Activated B cell treated with CpG ODN at 0.5 μM for 24 hours (primary cell): ENCODE measurements around the gene ERC2. TPM values are rescaled to one million over a fixed set of nuclear protein-coding genes. Genes with fewer than 3 reads are reported as not detected.

Experiments used
- ATAC-seq: fragments of 200-7000 bp; cut with Tn5 transposase; one replicate; pipeline ENCODE4 v1.10.0; 2021; ENCODE audit warnings: low read depth, mild to moderate bottlenecking, moderate library complexity
- CTCF ChIA-PET: fragments of 350-600 bp; sonication (Branson Sonifier 250); formaldehyde crosslinking; loops from one replicate; lab custom pipeline; 2021; ENCODE audit warnings: antibody characterized with exemption; lab: Charles Lee
- POLR2A ChIA-PET: fragments of 350-600 bp; sonication (Branson Sonifier 250); formaldehyde crosslinking; loops from one replicate; lab custom pipeline; 2021; ENCODE audit warnings: antibody characterized with exemption; lab: Charles Lee
- DNase-seq: peaks from one replicate; pipeline ENCODE4 v3.0.0; 2022
- H3K27ac Mint-ChIP-seq: one replicate; pipeline ENCODE4 v1.8.0; 2020; ENCODE audit warnings: mixed read lengths
- H3K27me3 Mint-ChIP-seq: one replicate; pipeline ENCODE4 v1.8.0; 2021; ENCODE audit warnings: mixed read lengths
- H3K36me3 Mint-ChIP-seq: one replicate; pipeline ENCODE4 v1.8.0; 2021; ENCODE audit warnings: low read depth, mixed read lengths
- H3K4me1 Mint-ChIP-seq: one replicate; pipeline ENCODE4 v1.8.0; 2021; ENCODE audit warnings: mixed read lengths
- H3K4me3 Mint-ChIP-seq: one replicate; pipeline ENCODE4 v1.8.0; 2020; ENCODE audit warnings: mild to moderate bottlenecking, mixed read lengths
- H3K9me3 Mint-ChIP-seq: one replicate; pipeline ENCODE4 v1.8.0; 2020; ENCODE audit warnings: mixed read lengths
- intact Hi-C: fragments of 100-400 bp; cut with micrococcal nuclease; formaldehyde crosslinking; loops from one replicate; pipeline ENCODE4 v1.15.1; 2024
- total RNA-seq: library from RNA; stranded (reverse); gene quantifications from 2 replicates; pipeline ENCODE4 v1.2.3, GENCODE V29; 2022
- TF ChIP-seq, protein P1 (sequence below): fragments of 200-600 bp; IDR thresholded peaks from one replicate; pipeline ENCODE4 v1.8.0; 2022; ENCODE audit warnings: antibody characterized with exemption, mild to moderate bottlenecking

Gene ERC2
- total RNA-seq, 1 donor from 2014 or later: not detected

DNA sequence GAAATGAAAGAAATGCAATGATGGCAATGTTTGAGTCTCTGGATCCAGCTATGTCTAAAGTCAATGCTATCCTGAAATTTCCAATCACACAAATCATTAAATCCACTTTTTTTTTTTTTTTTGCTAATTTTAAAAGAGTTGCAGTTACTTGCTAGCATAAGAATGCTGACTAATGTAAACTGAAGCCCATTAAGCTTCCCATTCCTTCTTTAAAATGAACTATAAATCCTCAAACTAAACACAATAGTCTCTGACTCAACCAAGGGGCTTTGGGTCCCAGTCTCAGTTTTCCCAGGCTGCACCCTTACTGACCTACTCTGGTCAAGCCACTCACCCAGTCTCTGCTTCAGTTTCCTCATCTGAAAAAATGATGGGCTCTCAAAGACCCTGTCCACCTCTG lies 361.1 kb downstream of the ERC2 start:
- intact Hi-C loops: no loop called here
- Mint-ChIP-seq H3K4me1 (no peaks in the 10 kb centered on the region), H3K9me3 (no peaks in the 10 kb centered on the region), H3K4me3 (no peak overlapping the region), H3K27ac (no peak overlapping the region), H3K36me3 (no peaks in the 10 kb centered on the region), H3K27me3 (no peaks in the 10 kb centered on the region)
- ATAC-seq (no peak), DNase-seq (no peak)
- ChIA-PET CTCF (no interaction called here), POLR2A (no interaction called here)
- TF ChIP-seq, protein P1, sequence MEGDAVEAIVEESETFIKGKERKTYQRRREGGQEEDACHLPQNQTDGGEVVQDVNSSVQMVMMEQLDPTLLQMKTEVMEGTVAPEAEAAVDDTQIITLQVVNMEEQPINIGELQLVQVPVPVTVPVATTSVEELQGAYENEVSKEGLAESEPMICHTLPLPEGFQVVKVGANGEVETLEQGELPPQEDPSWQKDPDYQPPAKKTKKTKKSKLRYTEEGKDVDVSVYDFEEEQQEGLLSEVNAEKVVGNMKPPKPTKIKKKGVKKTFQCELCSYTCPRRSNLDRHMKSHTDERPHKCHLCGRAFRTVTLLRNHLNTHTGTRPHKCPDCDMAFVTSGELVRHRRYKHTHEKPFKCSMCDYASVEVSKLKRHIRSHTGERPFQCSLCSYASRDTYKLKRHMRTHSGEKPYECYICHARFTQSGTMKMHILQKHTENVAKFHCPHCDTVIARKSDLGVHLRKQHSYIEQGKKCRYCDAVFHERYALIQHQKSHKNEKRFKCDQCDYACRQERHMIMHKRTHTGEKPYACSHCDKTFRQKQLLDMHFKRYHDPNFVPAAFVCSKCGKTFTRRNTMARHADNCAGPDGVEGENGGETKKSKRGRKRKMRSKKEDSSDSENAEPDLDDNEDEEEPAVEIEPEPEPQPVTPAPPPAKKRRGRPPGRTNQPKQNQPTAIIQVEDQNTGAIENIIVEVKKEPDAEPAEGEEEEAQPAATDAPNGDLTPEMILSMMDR: no peak

DNA sequence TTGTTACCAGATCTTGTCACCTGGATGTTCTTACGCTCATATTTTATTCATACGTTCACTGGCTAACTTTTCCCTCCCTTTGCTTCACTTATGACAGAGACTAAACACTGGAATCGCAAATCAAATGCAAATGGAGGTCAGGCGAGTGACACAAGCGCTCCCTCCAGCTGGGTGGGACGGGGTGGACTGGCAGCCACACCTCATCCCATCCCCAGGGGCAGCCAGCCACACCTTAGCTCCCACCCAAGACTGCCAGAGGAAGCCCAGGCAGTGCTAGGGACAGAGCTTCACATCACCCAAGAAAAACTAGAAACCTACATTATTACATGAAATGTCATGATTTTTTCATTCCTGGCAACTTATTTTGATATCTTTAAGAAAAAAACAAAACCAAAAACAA lies 366.2 kb downstream of the ERC2 start:
- ATAC-seq (no peak), DNase-seq (no peak)
- Mint-ChIP-seq H3K36me3 (no peaks in the 10 kb centered on the region), H3K4me3 (no peak overlapping the region), H3K9me3 (no peaks in the 10 kb centered on the region), H3K4me1 (no peaks in the 10 kb centered on the region), H3K27me3 (no peaks in the 10 kb centered on the region), H3K27ac (no peak overlapping the region)
- TF ChIP-seq, protein P1: no peak
- POLR2A ChIA-PET: no interaction called here
- intact Hi-C loops: no loop called here
- CTCF ChIA-PET: no interaction called here

DNA sequence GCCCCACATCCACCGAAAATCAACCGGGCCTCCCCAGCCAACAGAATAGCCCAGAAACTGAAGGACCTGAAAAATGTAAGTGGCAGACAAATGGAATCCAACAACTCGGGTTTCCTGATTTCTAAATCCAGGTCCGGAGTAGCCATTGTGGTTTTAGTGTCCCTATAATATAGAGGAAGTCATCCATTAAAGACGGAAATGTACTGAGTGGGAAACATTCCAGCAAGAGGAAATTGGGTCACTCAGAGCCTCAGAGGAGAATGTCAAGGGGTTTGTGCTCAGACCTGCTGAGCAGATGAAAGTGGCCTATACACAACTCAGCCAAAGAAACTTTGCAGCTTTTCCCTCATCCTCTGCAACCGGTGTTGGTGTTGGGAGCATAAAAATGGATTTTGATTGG lies 366.7 kb downstream of the ERC2 start:
- Mint-ChIP-seq H3K36me3 (no peaks in the 10 kb centered on the region), H3K9me3 (no peaks in the 10 kb centered on the region), H3K27me3 (no peaks in the 10 kb centered on the region), H3K4me3 (no peak overlapping the region), H3K27ac (no peak overlapping the region), H3K4me1 (no peaks in the 10 kb centered on the region)
- no peak for DNase-seq
- intact Hi-C loops: no loop called here
- ATAC-seq: no peak
- TF ChIP-seq, protein P1: no peak
- POLR2A ChIA-PET: no interaction called here
- CTCF ChIA-PET: no interaction called here

DNA sequence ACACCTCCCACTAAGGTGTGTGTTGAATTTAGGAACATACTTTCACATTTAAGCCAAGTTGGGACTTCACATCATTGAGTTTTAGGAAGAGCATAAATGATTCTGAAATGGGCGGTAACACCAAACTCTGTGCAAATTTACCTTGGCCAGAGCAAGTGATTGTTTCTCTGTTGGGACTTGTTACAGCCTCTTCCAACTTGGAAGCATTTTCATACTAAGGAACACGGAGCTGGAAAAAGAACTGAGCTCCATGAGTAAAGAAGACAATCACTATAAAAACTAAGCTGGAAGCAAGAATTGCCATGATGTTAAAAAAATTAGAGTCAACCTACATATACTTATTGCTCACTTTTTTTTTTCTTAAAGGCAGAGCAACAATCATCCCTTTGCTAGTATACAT lies 371.3 kb downstream of the ERC2 start:
- no peak overlapping the region for H3K27ac Mint-ChIP-seq
- ATAC-seq: no peak
- CTCF ChIA-PET: no interaction called here
- H3K4me1 Mint-ChIP-seq: no peaks in the 10 kb centered on the region
- no peak for DNase-seq
- no peaks in the 10 kb centered on the region for H3K27me3 Mint-ChIP-seq
- no peaks in the 10 kb centered on the region for H3K9me3 Mint-ChIP-seq
- TF ChIP-seq, protein P1: no peak
- intact Hi-C loops: no loop called here
- H3K4me3 Mint-ChIP-seq: no peak overlapping the region
- H3K36me3 Mint-ChIP-seq: no peaks in the 10 kb centered on the region
- POLR2A ChIA-PET: no interaction called here

DNA sequence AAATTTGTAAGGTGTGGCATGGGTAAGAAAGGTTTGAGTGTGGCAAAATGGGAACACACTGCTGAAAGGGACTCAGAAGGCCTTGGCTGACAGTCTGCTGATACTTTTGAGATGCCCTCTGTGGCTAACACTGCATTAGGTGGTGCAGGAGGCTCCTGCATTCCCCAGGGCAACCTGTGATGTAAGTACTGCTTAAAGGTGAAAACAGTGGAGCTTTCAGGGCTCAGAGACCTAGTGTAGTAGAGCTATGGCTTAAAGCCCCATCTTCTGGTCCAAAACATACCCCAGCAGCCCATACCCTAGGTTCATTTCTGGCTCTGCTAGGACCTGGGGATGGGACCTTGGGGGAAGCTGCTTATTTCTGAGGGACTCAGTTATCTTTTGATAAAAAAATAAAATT lies 374.1 kb downstream of the ERC2 start:
- H3K4me1 Mint-ChIP-seq: no peaks in the 10 kb centered on the region
- H3K9me3 Mint-ChIP-seq: peaks cover 2% of the 10 kb centered on the region
- POLR2A ChIA-PET: no interaction called here
- no peak for ATAC-seq
- TF ChIP-seq, protein P1: no peak
- no peaks in the 10 kb centered on the region for H3K36me3 Mint-ChIP-seq
- H3K27me3 Mint-ChIP-seq: no peaks in the 10 kb centered on the region
- no peak overlapping the region for H3K4me3 Mint-ChIP-seq
- no peak for DNase-seq
- intact Hi-C loops: no loop called here
- no peak overlapping the region for H3K27ac Mint-ChIP-seq
- CTCF ChIA-PET: no interaction called here
